Measurements from ENCODE around the gene NAPSA.
"Not testable (repeated sequence)": the region's sequence is repeated elsewhere in the genome, so short reads cannot be mapped to it uniquely, and the experiment has no call there.

NAPSA gene

GRCh38 chr19:50358483-50359327 lies 6.7 kb downstream of the NAPSA start:
- DNase-seq: peak; percentile 88

GRCh38 chr19:50357178-50358100 lies 8.0 kb downstream of the NAPSA start:
- peak; percentile 93 for DNase-seq

- no peak for DNase-seq
Measured at GRCh38 chr19:50356691-50357177, 8.7 kb downstream of the NAPSA start.

GRCh38 chr19:50353487-50353880 lies 12.0 kb downstream of the NAPSA start:
- DNase-seq: not testable (repeated sequence)

GRCh38 chr19:50352242-50352641 lies 13.2 kb downstream of the NAPSA start:
- no peak for DNase-seq

- no peak for DNase-seq
Measured at GRCh38 chr19:50349277-50350057, 16.0 kb downstream of the NAPSA start.

GRCh38 chr19:50347089-50347581 lies 18.3 kb downstream of the NAPSA start:
- not testable (repeated sequence) for DNase-seq

GRCh38 chr19:50344661-50345318 lies 20.6 kb downstream of the NAPSA start:
- no peak for DNase-seq

- no peak for DNase-seq
Measured at GRCh38 chr19:50341091-50341564, 24.3 kb downstream of the NAPSA start.

- DNase-seq: no peak
Measured at GRCh38 chr19:50340331-50340730, 25.1 kb downstream of the NAPSA start.

GRCh38 chr19:50337031-50337430 lies 28.4 kb downstream of the NAPSA start:
- DNase-seq: not testable (repeated sequence)

- no peak for DNase-seq
Measured at GRCh38 chr19:50334741-50335421, 30.6 kb downstream of the NAPSA start.

GRCh38 chr19:50333737-50334617 lies 31.5 kb downstream of the NAPSA start:
- no peak for DNase-seq

GRCh38 chr19:50333235-50333736 lies 32.2 kb downstream of the NAPSA start:
- peak; percentile 94 for DNase-seq

- no peak for DNase-seq
Measured at GRCh38 chr19:50332244-50333038, 33.0 kb downstream of the NAPSA start.

GRCh38 chr19:50331994-50332243 lies 33.5 kb downstream of the NAPSA start:
- DNase-seq: no peak

GRCh38 chr19:50331221-50331993 lies 34.0 kb downstream of the NAPSA start:
- DNase-seq: peak; percentile 19

GRCh38 chr19:50330365-50331078 lies 34.9 kb downstream of the NAPSA start:
- DNase-seq: peak; percentile 87
